ENCODE results near the gene CFAP77. TPM values are rescaled to one million over a fixed set of nuclear protein-coding genes. Genes with fewer than 3 reads are reported as not detected.

Gene CFAP77
- polyA plus RNA-seq, 1 of the 3 experiments (the other 2 are of a cell fraction): 1.1 TPM

DNA sequence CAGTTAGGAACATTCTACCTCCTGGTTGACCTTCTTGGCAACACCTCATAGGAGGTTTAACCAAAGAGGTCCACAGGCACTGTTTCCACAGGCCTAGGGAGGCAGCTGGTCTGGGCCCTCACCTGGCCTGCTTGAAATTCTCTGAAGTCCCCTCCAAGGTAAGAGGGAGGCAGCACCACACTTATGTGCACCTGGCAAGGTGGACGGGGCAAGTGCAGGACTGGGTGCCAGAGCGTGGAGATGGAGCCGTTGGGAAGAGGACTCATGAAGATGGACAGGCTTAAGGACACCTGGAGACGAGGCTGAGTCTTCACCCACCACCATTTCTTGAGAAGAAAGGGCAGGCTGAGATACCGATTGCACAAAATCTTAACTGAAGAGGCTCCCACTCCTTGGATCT, 165.8 kb downstream of the CFAP77 start:
- no peak overlapping the region for H3K27ac ChIP-seq (ENCODE audit: low read depth in 2 of 2, low read length in 1 of 2)
- POLR2A ChIA-PET: no interaction called here
- H3K27me3 ChIP-seq (ENCODE audit: insufficient read depth): peaks cover 40% of the 10 kb centered on the region
- H3K4me2 ChIP-seq: no peak overlapping the region
- H3K79me2 ChIP-seq (ENCODE audit: insufficient read depth): no peaks in the 10 kb centered on the region
- TF ChIP-seq JUND (IDR thresholded peaks at IDR 0.05): no peak
- TF ChIP-seq RFX5 (IDR thresholded peaks at IDR 0.05; ENCODE audit: low read length): no peak
- no peak for TF ChIP-seq NRF1 (IDR thresholded peaks at IDR 0.05; ENCODE audit: low read depth, low read length)
- TF ChIP-seq SMC3 (IDR thresholded peaks at IDR 0.05; ENCODE audit: low read depth, low read length): no peak
- no peak for TF ChIP-seq TAF1 (IDR thresholded peaks at IDR 0.05; ENCODE audit: borderline replicate concordance, low read depth, low read length)
- TF ChIP-seq GABPA (IDR thresholded peaks at IDR 0.05; ENCODE audit: low read depth): no peak
- TF ChIP-seq FOXJ3 (CRISPR knock-in tag; IDR thresholded peaks at IDR 0.05): no peak
- no peak for TF ChIP-seq SIN3A (IDR thresholded peaks at IDR 0.05; ENCODE audit: borderline replicate concordance, low read depth, low read length)
- TF ChIP-seq RCOR1 (IDR thresholded peaks at IDR 0.05; ENCODE audit: low read length): no peak
- TF ChIP-seq, protein P1, sequence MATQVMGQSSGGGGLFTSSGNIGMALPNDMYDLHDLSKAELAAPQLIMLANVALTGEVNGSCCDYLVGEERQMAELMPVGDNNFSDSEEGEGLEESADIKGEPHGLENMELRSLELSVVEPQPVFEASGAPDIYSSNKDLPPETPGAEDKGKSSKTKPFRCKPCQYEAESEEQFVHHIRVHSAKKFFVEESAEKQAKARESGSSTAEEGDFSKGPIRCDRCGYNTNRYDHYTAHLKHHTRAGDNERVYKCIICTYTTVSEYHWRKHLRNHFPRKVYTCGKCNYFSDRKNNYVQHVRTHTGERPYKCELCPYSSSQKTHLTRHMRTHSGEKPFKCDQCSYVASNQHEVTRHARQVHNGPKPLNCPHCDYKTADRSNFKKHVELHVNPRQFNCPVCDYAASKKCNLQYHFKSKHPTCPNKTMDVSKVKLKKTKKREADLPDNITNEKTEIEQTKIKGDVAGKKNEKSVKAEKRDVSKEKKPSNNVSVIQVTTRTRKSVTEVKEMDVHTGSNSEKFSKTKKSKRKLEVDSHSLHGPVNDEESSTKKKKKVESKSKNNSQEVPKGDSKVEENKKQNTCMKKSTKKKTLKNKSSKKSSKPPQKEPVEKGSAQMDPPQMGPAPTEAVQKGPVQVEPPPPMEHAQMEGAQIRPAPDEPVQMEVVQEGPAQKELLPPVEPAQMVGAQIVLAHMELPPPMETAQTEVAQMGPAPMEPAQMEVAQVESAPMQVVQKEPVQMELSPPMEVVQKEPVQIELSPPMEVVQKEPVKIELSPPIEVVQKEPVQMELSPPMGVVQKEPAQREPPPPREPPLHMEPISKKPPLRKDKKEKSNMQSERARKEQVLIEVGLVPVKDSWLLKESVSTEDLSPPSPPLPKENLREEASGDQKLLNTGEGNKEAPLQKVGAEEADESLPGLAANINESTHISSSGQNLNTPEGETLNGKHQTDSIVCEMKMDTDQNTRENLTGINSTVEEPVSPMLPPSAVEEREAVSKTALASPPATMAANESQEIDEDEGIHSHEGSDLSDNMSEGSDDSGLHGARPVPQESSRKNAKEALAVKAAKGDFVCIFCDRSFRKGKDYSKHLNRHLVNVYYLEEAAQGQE (IDR thresholded peaks at IDR 0.05; ENCODE audit: low read depth, low read length): no peak
- TF ChIP-seq EZH2phosphoT487 (IDR thresholded peaks at IDR 0.05; ENCODE audit: borderline replicate concordance, low read depth): no peak
- TF ChIP-seq YY1 (IDR thresholded peaks at IDR 0.05; ENCODE audit: low read depth): no peak
- TF ChIP-seq FOXM1 (IDR thresholded peaks at IDR 0.05; ENCODE audit: low read depth): no peak
- no peak for TF ChIP-seq GATA2 (CRISPR knock-in tag; IDR thresholded peaks at IDR 0.05)
- no peak for TF ChIP-seq MXI1 (IDR thresholded peaks at IDR 0.05; ENCODE audit: low read depth, low read length)
- TF ChIP-seq, protein P2, sequence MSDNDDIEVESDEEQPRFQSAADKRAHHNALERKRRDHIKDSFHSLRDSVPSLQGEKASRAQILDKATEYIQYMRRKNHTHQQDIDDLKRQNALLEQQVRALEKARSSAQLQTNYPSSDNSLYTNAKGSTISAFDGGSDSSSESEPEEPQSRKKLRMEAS (IDR thresholded peaks at IDR 0.05; ENCODE audit: low read depth): no peak
- TF ChIP-seq, protein P3, sequence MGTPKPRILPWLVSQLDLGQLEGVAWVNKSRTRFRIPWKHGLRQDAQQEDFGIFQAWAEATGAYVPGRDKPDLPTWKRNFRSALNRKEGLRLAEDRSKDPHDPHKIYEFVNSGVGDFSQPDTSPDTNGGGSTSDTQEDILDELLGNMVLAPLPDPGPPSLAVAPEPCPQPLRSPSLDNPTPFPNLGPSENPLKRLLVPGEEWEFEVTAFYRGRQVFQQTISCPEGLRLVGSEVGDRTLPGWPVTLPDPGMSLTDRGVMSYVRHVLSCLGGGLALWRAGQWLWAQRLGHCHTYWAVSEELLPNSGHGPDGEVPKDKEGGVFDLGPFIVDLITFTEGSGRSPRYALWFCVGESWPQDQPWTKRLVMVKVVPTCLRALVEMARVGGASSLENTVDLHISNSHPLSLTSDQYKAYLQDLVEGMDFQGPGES (IDR thresholded peaks at IDR 0.05; ENCODE audit: low read depth, low read length): no peak
- H3K9me2 ChIP-seq: no peaks in the 10 kb centered on the region
- H4K20me1 ChIP-seq (ENCODE audit: insufficient read depth): peaks cover 1% of the 10 kb centered on the region; the same call in 1 of the 2 replicates
- DNase-seq: no peak
- no peaks in the 10 kb centered on the region for H3F3A ChIP-seq (replicated peaks; ENCODE audit: insufficient read depth)
- CTCF ChIA-PET: interaction anchor here (0.7 to 3.2 kb wide), 31 partner anchors 8 to 332 kb away, joined by 3 to 42 read pairs (median 5); no protein-coding TSS in a partner anchor
- no peak overlapping the region for H3K4me3 ChIP-seq (ENCODE audit: low read depth in 2 of 2, low read length in 1 of 2)
- H3K9ac ChIP-seq: no peak overlapping the region
- H2AFZ ChIP-seq (ENCODE audit: low read depth): no peak overlapping the region
- no peaks in the 10 kb centered on the region; a peak in 1 of 4 replicates for H3K4me1 ChIP-seq (ENCODE audit: control insufficient read depth in 1 of 2, insufficient read depth in 2 of 2, low read depth in 1 of 2, low read length in 1 of 2)
- 31% methylated on average over 5 of the region's 5 CpGs for WGBS (ENCODE audit: low lambda C conversion rate)
- H3K9me3 ChIP-seq: no peaks in the 10 kb centered on the region
- H3K36me3 ChIP-seq (replicated peaks in 1 of 2; ENCODE audit: control insufficient read depth in 1 of 2, insufficient read depth in 2 of 2, low read length in 1 of 2): no peaks in the 10 kb centered on the region
